ENCODE measurements around the gene CRY1.
"Not testable (repeated sequence)": the region's sequence is repeated elsewhere in the genome, so short reads cannot be mapped to it uniquely, and the experiment has no call there.

DNA sequence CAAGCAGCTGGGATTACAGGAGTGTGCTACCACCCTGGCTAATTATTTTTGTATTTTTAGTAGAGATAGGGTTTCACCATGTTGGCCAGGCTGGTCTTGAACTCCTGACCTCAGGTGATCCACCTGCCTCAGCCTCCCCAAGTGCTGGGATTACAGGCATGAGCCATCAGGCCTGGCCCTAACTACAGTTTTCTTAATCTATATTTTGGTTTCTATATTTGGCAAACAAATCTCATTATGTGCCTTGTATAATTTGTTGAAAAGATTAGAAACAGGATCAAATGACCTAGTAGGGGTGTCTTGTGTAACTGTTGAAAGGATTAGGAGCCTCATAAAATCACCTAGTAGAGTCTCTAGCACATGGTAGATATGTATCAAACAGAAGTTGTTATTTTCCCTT lies 67.0 kb downstream of the CRY1 start:
- TF ChIP-seq POLR2A, POLR2AphosphoS5 (IDR thresholded peaks at IDR 0.05): not testable (repeated sequence)
- TF ChIP-seq, protein P1, sequence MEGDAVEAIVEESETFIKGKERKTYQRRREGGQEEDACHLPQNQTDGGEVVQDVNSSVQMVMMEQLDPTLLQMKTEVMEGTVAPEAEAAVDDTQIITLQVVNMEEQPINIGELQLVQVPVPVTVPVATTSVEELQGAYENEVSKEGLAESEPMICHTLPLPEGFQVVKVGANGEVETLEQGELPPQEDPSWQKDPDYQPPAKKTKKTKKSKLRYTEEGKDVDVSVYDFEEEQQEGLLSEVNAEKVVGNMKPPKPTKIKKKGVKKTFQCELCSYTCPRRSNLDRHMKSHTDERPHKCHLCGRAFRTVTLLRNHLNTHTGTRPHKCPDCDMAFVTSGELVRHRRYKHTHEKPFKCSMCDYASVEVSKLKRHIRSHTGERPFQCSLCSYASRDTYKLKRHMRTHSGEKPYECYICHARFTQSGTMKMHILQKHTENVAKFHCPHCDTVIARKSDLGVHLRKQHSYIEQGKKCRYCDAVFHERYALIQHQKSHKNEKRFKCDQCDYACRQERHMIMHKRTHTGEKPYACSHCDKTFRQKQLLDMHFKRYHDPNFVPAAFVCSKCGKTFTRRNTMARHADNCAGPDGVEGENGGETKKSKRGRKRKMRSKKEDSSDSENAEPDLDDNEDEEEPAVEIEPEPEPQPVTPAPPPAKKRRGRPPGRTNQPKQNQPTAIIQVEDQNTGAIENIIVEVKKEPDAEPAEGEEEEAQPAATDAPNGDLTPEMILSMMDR (IDR thresholded peaks at IDR 0.05 in 8 of 11, conservative IDR thresholded peaks at IDR 0.05 in 3 of 11), result not testable (repeated sequence)

All from spleen (tissue), 7 donors.